ENCODE results near the gene APBA1.

Gene APBA1

GRCh38 chr9:69633716-69634115 is 38.5 kb downstream of the APBA1 start:
- no peaks in the 10 kb centered on the region for H3K9me3 ChIP-seq

GRCh38 chr9:69632768-69633167 is 39.4 kb downstream of the APBA1 start:
- H3K36me3 ChIP-seq = no peaks in the 10 kb centered on the region
- intact Hi-C loops (cut with DNase I; ENCODE audit: low total_unique reads) = no loop called here
- H3K27ac ChIP-seq = no peak overlapping the region
- H3K4me3 ChIP-seq = no peak overlapping the region
- DNase-seq = no peak
- H3K4me1 ChIP-seq = peaks cover 0 to 4% (median 0%) of the 10 kb centered on the region in 4 donors
- TF ChIP-seq CTCF (IDR thresholded peaks at IDR 0.05) = no peak
- no peaks in the 10 kb centered on the region for H3K27me3 ChIP-seq
- H3K9me3 ChIP-seq = no peaks in the 10 kb centered on the region

More at GRCh38 chr9:69633716-69634115, 38.5 kb downstream of the APBA1 start:
- Histone ChIP-seq H3K27ac (no peak overlapping the region), H3K36me3 (no peaks in the 10 kb centered on the region), H3K4me3 (no peak overlapping the region), H3K27me3 (no peaks in the 10 kb centered on the region), H3K4me1 (peaks cover 0 to 10% (median 0%) of the 10 kb centered on the region in 4 donors)
- no peak for TF ChIP-seq CTCF (IDR thresholded peaks at IDR 0.05)
- DNase-seq = no peak
- intact Hi-C loops (cut with DNase I; ENCODE audit: low total_unique reads) = no loop called here

DNA sequence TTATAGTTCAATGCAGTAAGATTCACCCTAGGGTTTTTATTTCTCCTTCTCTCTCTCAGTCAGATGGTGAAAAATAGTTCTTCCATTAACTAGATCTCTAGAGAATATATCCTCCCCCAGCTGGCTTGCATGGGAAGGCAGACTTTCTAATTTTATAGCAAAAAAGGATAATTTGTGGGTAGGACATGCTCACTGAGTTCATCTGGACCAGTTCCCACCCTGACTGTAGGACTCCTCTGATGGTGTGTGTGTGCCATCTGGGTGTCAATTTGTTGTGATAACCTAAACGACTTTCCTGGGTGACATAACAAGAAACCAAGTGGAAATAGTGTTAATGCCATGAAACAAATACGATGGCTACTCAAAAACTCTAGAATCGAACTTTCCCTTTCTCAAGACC is 44.9 kb downstream of the APBA1 start:
- Histone ChIP-seq H3K9me3 (no peaks in the 10 kb centered on the region), H3K27ac (no peak overlapping the region), H3K27me3 (no peaks in the 10 kb centered on the region), H3K4me1 (no peaks in the 10 kb centered on the region), H3K4me3 (no peak overlapping the region), H3K36me3 (no peaks in the 10 kb centered on the region)
- TF ChIP-seq CTCF (IDR thresholded peaks at IDR 0.05) = no peak
- no peak for DNase-seq
- intact Hi-C loops (cut with DNase I; ENCODE audit: low total_unique reads) = no loop called here

DNA sequence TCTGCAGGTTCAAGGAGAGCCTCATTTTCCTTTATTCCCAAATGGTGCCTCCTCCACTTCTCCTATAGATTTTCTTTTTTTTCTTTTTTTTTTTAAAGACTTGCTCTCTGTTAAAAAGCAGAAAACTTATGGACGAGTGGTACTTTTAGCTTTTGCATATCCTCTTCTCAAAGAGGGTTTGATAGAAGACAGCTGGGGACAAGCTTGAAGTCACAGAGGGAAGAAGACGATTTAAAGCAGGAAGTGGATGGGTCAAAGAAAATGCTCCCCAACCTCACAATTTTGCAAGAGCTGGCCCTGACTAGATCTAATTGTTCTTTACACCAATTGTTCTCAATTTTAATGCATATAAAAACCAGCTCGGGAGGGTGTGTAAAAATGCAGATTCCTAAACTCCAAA is 48.9 kb downstream of the APBA1 start:
- DNase-seq = no peak
- intact Hi-C loops (cut with DNase I; ENCODE audit: low total_unique reads) = no loop called here

GRCh38 chr9:69622676-69623075 is 49.5 kb downstream of the APBA1 start:
- no peaks in the 10 kb centered on the region for H3K9me3 ChIP-seq
- H3K4me1 ChIP-seq = no peaks in the 10 kb centered on the region
- no peaks in the 10 kb centered on the region for H3K27me3 ChIP-seq
- H3K36me3 ChIP-seq = no peaks in the 10 kb centered on the region
- no peak overlapping the region for H3K27ac ChIP-seq
- DNase-seq = no peak
- intact Hi-C loops (cut with DNase I; ENCODE audit: low total_unique reads) = no loop called here
- no peak overlapping the region for H3K4me3 ChIP-seq
- TF ChIP-seq CTCF (IDR thresholded peaks at IDR 0.05) = no peak

More for the DNA sequence above, 48.9 kb downstream of the APBA1 start:
- H3K36me3 ChIP-seq = no peaks in the 10 kb centered on the region
- H3K9me3 ChIP-seq = no peaks in the 10 kb centered on the region
- no peak overlapping the region for H3K27ac ChIP-seq
- no peak overlapping the region for H3K4me3 ChIP-seq
- no peaks in the 10 kb centered on the region for H3K27me3 ChIP-seq
- no peak for TF ChIP-seq CTCF (IDR thresholded peaks at IDR 0.05)
- H3K4me1 ChIP-seq = no peaks in the 10 kb centered on the region

Measured in tibial artery (tissue), 4 donors.